ENCODE measurements around the gene ARPC1B.

GRCh38 chr7:99373091-99374066 lies 1.2 kb upstream of the ARPC1B start:
- TF ChIP-seq, protein P1, sequence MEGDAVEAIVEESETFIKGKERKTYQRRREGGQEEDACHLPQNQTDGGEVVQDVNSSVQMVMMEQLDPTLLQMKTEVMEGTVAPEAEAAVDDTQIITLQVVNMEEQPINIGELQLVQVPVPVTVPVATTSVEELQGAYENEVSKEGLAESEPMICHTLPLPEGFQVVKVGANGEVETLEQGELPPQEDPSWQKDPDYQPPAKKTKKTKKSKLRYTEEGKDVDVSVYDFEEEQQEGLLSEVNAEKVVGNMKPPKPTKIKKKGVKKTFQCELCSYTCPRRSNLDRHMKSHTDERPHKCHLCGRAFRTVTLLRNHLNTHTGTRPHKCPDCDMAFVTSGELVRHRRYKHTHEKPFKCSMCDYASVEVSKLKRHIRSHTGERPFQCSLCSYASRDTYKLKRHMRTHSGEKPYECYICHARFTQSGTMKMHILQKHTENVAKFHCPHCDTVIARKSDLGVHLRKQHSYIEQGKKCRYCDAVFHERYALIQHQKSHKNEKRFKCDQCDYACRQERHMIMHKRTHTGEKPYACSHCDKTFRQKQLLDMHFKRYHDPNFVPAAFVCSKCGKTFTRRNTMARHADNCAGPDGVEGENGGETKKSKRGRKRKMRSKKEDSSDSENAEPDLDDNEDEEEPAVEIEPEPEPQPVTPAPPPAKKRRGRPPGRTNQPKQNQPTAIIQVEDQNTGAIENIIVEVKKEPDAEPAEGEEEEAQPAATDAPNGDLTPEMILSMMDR (IDR thresholded peaks at IDR 0.05), result no peak
- TF ChIP-seq POLR2AphosphoS5 (IDR thresholded peaks at IDR 0.05) (no peak), POLR2A (IDR thresholded peaks at IDR 0.05) (no peak)
